Hepatocyte (in vitro differentiated cells): ENCODE measurements around the gene FBXO33.

Experiments
- EZH2 ChIP-seq: fragments of 200-600 bp; sonication (generic); IDR thresholded peaks from 2 replicates; pipeline ENCODE4 v1.6.1; 2016; ENCODE audit warnings: antibody characterized with exemption, mild to moderate bottlenecking, borderline replicate concordance
- EZH2phosphoT487 ChIP-seq: fragments of 200-600 bp; sonication (generic); IDR thresholded peaks from one replicate; pipeline ENCODE4 v1.6.1; 2018; ENCODE audit warnings: antibody characterized with exemption, mild to moderate bottlenecking, low read depth, moderate library complexity; ENCODE audit not compliant: unreplicated experiment, severe bottlenecking
- TF ChIP-seq, protein P1 (sequence below): fragments of 200-600 bp; sonication (generic); IDR thresholded peaks from 2 replicates; pipeline ENCODE4 v1.5.1; 2016; ENCODE audit warnings: antibody characterized with exemption, mild to moderate bottlenecking; ENCODE audit not compliant: poor library complexity

DNA sequence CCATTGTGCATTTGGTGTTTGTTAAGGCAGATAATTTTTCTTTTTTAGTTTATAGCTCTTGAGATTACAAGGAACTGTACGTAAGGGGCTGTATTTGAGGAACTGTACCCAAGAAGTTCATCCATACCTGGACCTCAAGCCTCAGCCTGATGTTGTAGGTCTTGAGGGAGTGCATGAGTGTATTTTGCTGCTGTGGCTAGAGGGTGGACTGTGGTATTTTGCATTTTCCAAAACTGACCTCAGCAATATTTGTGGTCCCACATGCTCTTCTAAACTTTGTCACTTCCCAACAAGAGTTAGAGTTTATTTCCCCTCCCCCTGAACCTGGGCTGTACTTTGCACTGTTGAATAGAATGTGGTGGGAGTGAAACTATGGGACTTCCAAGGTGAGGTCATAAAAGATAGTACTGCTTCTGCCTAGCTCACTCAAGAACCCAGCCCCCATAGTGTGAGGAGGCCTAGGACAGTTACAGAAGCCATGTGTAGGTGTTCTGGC is 42.2 kb upstream of the FBXO33 start:
- TF ChIP-seq, protein P1, sequence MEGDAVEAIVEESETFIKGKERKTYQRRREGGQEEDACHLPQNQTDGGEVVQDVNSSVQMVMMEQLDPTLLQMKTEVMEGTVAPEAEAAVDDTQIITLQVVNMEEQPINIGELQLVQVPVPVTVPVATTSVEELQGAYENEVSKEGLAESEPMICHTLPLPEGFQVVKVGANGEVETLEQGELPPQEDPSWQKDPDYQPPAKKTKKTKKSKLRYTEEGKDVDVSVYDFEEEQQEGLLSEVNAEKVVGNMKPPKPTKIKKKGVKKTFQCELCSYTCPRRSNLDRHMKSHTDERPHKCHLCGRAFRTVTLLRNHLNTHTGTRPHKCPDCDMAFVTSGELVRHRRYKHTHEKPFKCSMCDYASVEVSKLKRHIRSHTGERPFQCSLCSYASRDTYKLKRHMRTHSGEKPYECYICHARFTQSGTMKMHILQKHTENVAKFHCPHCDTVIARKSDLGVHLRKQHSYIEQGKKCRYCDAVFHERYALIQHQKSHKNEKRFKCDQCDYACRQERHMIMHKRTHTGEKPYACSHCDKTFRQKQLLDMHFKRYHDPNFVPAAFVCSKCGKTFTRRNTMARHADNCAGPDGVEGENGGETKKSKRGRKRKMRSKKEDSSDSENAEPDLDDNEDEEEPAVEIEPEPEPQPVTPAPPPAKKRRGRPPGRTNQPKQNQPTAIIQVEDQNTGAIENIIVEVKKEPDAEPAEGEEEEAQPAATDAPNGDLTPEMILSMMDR = no peak
- TF ChIP-seq EZH2phosphoT487 (no peak), EZH2 (no peak)
